ENCODE results near the gene BEST2.
A peak's percentile ranks its signal among the peaks of the same experiment; 100 is the strongest.
"Not testable (repeated sequence)": the region's sequence is repeated elsewhere in the genome, so short reads cannot be mapped to it uniquely, and the experiment has no call there.

Gene BEST2

GRCh38 chr19:12751635-12752034 lies at the start of gene BEST2:
BEST2 (plus strand) TSS chr19:12751791; CDS start chr19:12752593, 802 bp downstream.
- no peak for DNase-seq

- no peak for DNase-seq
Observed at GRCh38 chr19:12703046-12703445, 48.5 kb upstream of the BEST2 start.

- no peak for DNase-seq
Observed at GRCh38 chr19:12705169-12705568, 46.4 kb upstream of the BEST2 start.

- DNase-seq: no peak
Observed at GRCh38 chr19:12705654-12706331, 45.8 kb upstream of the BEST2 start.

- no peak for DNase-seq
Observed at GRCh38 chr19:12706332-12706718, 45.3 kb upstream of the BEST2 start.

GRCh38 chr19:12708641-12709040 lies 43.0 kb upstream of the BEST2 start:
- no peak for DNase-seq

GRCh38 chr19:12711187-12711586 lies 40.4 kb upstream of the BEST2 start:
- DNase-seq: no peak

- not testable (repeated sequence) for DNase-seq
Observed at GRCh38 chr19:12712077-12712476, 39.5 kb upstream of the BEST2 start.

GRCh38 chr19:12713304-12713703 lies 38.3 kb upstream of the BEST2 start:
- DNase-seq: not testable (repeated sequence)

- DNase-seq: no peak
Observed at GRCh38 chr19:12715102-12715501, 36.5 kb upstream of the BEST2 start.

GRCh38 chr19:12715929-12716328 lies 35.7 kb upstream of the BEST2 start:
- no peak for DNase-seq

- no peak for DNase-seq
Observed at GRCh38 chr19:12720296-12720695, 31.3 kb upstream of the BEST2 start.

- DNase-seq: no peak
Observed at GRCh38 chr19:12720851-12721655, 30.5 kb upstream of the BEST2 start.

- DNase-seq: peak; percentile 44
Observed at GRCh38 chr19:12721656-12722565, 29.7 kb upstream of the BEST2 start.

- DNase-seq: peak; percentile 96
Observed at GRCh38 chr19:12722566-12723380, 28.8 kb upstream of the BEST2 start.

- no peak for DNase-seq
Observed at GRCh38 chr19:12723381-12723640, 28.3 kb upstream of the BEST2 start.

GRCh38 chr19:12723641-12724426 lies 27.8 kb upstream of the BEST2 start, which contains the start of gene TNPO2:
TNPO2 (minus strand) TSS chr19:12723932; CDS start chr19:12720977, 2,955 bp downstream.
- peak; percentile 70 for DNase-seq

GRCh38 chr19:12725612-12726011 lies 26.0 kb upstream of the BEST2 start:
- DNase-seq: peak; percentile 31

- DNase-seq: no peak
Observed at GRCh38 chr19:12726988-12727316, 24.6 kb upstream of the BEST2 start.

- no peak for DNase-seq
Observed at GRCh38 chr19:12727745-12728433, 23.7 kb upstream of the BEST2 start.

- DNase-seq: no peak
Observed at GRCh38 chr19:12730064-12730463, 21.5 kb upstream of the BEST2 start.
